Vagina (tissue), 2 donors: Measurements from ENCODE around the gene APOL4.

Experiments used
- POLR2A ChIP-seq, 2 donors: fragments of 450-650 bp; IDR thresholded peaks; one replicate each; pipeline ENCODE4 v1.6.1; 2017; ENCODE audit warnings: antibody characterized with exemption in 2 of 2, mild to moderate bottlenecking in 2 of 2, moderate library complexity in 2 of 2
- POLR2AphosphoS5 ChIP-seq, 2 donors: sonication (generic); formaldehyde crosslinking; IDR thresholded peaks; one replicate each; pipeline ENCODE4 v1.9.0; 2017; ENCODE audit warnings: antibody characterized with exemption in 2 of 2, mild to moderate bottlenecking in 2 of 2, low read depth in 1 of 2; ENCODE audit not compliant: insufficient read depth in 1 of 2
- TF ChIP-seq, protein P1 (sequence below), 3 experiments: fragments of 450-650 bp in 2 of 3; fragments of 200-600 bp in 1 of 3; sonication (generic) in 1 of 3; IDR thresholded peaks; one replicate each; pipeline ENCODE4 v1.5.1; 2017 to 2019; ENCODE audit warnings: antibody characterized with exemption in 3 of 3, mild to moderate bottlenecking in 2 of 3, moderate library complexity in 2 of 3

DNA sequence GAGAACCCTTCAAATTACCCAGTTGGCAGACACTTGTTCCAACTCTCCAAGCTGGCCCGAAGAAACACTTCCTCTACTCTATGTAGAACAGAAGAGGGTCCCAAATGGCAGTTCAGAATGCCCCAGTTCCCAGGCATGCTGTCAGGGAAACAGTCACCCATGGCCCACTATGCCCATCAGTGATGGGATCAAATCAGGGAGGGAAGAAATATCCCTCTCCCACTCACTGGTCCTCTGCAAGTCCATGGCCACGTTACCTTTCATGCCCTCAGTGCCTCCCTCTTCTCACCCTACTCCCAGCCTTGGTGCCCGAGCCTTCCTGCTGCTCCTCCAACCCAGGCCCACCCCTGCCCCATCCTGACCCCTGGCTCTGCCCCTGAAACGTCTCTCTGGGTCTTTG, 57.7 kb downstream of the APOL4 start:
- TF ChIP-seq, protein P1, sequence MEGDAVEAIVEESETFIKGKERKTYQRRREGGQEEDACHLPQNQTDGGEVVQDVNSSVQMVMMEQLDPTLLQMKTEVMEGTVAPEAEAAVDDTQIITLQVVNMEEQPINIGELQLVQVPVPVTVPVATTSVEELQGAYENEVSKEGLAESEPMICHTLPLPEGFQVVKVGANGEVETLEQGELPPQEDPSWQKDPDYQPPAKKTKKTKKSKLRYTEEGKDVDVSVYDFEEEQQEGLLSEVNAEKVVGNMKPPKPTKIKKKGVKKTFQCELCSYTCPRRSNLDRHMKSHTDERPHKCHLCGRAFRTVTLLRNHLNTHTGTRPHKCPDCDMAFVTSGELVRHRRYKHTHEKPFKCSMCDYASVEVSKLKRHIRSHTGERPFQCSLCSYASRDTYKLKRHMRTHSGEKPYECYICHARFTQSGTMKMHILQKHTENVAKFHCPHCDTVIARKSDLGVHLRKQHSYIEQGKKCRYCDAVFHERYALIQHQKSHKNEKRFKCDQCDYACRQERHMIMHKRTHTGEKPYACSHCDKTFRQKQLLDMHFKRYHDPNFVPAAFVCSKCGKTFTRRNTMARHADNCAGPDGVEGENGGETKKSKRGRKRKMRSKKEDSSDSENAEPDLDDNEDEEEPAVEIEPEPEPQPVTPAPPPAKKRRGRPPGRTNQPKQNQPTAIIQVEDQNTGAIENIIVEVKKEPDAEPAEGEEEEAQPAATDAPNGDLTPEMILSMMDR (IDR thresholded peaks at IDR 0.05): no peak
- TF ChIP-seq POLR2A (IDR thresholded peaks at IDR 0.05): no peak
- no peak for TF ChIP-seq POLR2AphosphoS5 (IDR thresholded peaks at IDR 0.05; ENCODE audit: insufficient read depth in 1 of 2, low read depth in 1 of 2)
